ENCODE measurements around the gene TMEM191C.
"Not testable (repeated sequence)": the region's sequence is repeated elsewhere in the genome, so short reads cannot be mapped to it uniquely, and the experiment has no call there.

The TMEM191C gene

DNA sequence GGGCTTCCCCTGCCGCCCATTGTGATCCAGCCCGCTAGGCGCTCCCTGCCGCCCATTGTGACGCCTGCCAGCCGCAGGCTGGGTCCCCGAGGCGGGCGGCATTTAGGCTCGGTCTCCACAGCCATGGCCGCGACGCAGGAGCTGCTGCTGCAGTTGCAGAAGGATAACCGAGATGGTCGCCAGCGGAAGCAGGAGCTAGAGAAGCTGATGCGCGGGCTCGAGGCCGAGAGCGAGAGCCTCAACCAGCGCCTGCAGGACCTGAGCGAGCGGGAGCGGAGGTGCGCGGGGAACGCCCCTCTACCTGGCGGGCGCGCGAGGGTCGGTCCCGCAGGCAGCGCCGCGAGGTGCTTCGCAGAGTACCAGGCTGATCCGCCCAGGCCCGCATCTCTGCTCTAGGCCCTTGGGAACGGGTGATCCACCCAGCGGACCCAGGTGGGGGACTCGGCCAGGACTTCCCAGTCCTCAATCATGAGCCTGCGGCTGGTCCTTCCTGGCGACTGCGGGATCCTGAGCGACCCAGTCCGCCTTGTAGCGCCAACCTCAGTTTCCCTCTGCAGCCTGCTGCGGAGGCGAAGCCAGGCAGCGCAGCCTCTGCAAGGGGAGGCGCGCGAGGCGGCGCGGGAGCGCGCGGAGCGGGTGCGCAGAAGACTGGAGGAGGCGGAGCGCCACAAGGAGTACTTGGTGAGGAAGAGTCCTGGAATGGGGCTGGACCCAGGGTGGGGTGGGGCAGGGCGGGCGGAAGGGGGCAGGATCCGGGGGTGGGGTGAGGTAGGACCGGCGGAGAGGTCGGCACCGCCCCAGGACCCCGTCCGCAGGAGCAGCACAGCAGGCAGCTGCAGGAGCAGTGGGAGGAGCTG is at the start of gene TMEM191C:
TMEM191C (plus strand) TSS at position 51 of the 857 bp plus-strand sequence; CDS start at position 124, 73 bp downstream.
- not testable (repeated sequence) for DNase-seq

- DNase-seq: not testable (repeated sequence)
These were observed 49.3 kb upstream of the TMEM191C start for GRCh38 chr22:21417853-21418252.

DNA sequence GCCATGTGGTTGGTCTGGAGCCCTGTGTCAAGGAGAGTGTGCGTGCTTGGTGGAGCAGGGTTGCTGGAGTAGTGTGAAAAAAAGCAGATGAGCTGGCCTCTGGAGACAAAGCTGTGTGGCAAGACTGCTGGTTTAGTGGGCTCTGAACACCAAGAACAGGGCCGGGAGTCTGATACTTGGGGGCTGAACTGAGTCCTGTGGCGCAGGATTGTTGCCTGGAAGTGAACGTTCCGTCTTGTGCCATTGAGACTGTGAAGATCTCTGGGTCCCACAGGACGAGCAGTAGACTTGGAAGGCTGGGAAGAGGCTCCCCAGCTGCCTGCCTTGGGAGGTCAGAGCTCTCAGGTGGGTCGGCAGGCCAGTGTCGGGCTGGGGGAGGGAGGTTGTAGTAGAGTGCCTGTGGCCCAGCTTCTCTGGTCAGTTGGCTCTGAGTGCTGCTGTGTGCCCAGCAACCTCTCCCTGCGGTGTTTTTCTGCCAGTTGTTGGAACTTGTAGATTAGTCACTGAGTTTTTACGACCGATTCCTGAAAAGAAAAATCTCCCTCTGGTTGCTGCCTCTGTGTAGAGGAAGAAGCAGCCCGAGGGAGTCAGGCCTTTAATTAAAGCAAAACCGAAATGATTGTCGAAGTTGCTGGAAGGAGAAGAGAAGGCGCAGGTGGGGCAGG is 48.1 kb upstream of the TMEM191C start:
- DNase-seq: not testable (repeated sequence)

DNA sequence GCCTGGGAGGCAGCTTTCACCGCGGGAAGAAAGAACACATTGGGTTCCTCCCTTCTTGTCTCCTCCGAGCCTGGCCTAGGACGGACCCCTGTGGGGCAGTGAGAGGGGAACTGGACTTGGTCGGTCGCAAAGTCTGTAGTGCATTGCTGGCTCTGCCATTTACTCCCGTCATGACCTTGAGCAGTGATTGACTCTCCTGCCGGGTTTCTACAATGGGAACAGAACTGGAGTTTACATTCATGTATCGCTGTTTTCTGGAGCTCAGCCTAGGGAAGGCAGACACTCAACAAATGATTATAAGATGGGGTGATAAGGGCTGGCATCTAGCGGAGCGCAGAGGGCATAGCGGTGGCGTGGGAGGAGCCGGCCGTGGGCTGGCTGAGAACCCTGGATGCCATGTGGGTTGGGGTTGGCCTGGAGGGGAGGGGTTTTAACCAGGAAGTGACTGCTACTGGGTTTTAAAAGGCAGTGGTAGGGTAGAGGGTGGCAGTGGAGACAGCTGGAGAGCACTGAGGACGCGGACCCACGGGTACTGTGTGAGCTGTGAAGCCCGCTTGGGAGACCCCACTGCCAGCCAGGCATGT is 46.9 kb upstream of the TMEM191C start:
- DNase-seq: not testable (repeated sequence)

- DNase-seq: not testable (repeated sequence)
These were observed 43.0 kb upstream of the TMEM191C start for GRCh38 chr22:21424084-21424709.

DNA sequence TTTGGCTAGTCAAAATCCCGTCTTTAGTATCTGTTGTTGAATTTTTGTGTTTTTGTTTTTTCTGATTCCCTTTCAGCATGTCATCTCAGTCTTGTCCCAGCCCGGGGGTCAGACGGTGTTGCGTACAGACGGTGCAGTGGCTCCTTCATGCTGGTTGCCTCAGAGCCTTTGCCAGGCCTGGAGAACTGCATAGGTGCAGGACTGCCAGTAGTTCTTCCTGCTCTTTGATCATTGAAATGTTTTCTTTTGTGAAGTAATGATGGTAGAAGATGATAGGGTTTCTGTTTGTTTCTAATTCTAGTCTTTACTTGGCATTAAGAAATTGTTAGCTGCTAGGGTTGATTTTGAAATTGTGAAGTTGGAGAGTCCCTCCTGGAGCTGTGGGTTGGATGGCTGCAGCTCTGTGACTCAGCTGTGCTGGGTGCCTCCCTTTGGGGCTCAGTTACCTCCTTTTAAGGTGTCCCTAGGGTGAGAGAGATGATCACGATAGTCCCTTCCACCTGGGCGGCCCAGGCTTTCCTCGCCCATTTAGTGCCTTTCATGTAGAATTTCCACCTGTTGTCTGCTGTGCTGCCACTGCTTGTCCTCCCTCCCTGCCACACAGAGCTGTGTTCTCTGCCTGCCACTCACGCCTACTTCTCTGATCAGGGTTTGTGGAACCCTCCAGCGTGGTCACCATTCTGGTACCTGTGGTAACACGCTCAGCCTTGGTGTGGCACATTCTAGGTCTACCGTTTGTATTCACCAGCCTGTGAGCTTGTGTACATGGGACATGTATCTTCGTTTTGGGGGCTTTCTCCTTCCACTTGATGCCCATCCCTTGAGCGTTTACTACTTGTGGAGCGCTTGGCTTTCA is 32.6 kb upstream of the TMEM191C start:
- DNase-seq: not testable (repeated sequence)

DNA sequence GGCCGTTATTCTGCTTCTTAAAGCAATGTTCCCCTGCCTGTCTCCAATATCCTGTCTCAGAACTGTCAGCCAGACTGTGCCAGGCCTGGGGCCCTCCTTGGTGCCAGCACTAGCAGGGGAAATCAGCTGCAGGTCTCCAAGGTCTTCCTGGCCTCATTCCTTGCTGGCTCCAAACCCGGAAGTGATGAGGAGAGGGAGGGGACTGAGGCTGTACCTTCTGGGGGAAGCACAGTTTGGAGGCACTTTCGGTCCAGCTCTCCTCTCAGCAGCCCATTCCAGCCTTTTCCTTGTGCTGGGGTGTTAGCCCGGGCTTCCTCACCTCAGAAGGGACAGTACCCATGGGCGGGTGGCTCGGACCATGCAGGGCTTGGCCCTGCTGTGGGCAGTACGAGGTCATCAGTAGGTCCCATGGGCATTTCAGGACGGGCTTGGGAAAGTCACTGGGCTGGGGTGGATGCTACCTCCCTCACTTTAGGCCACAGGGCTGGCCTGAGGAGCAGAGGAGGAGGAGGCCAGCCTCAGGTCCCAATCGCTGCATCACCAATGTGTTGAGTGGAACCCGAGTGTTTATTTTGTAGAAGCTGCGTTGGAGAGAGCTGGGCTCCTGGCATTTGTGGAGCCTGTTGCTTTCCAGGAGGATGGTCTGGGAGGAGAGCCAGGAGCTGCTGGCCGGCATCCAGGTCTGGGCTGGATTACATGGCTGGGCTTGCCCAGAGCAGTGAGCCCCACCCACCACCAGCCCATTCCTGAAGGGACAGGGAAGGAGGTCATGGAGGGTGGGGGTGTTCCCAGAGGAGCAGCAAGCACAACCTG is 31.0 kb upstream of the TMEM191C start:
- DNase-seq: not testable (repeated sequence)

GRCh38 chr22:21438013-21438412 is 29.2 kb upstream of the TMEM191C start:
- not testable (repeated sequence) for DNase-seq

DNA sequence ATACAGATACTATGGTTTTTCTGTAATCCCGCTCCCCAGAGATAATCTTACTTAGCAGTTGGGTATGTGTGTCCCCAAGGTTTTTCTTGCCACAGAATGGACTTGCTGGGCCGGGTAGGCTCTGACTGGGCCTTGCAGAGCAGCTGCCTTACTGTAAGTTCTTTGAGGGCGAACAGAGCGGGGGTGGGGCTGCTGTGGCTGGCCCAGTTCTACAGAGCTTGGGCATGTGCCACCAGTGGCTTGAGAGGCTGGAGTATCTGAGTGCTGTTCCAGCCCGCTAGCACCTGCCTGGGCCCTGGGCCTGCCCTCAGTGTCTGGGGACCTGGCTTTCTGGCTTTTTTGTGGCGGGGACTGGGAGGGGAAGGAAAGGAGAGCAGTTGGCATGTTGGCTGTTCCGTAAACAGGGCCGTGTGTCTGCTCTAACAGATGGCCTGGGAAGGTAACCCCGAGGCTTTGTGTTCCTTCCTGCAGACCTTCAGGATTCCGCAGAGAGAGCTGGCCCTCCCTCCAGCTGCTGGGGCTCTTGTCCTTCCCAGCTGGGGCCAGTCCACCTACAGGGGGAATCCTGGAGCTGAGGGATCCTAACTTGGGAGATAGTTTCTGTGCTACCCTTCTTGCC is 27.1 kb upstream of the TMEM191C start:
- not testable (repeated sequence) for DNase-seq

- not testable (repeated sequence) for DNase-seq
These were observed 26.5 kb upstream of the TMEM191C start for GRCh38 chr22:21440676-21441075.

- not testable (repeated sequence) for DNase-seq
These were observed 26.0 kb upstream of the TMEM191C start for GRCh38 chr22:21441170-21441569.

DNA sequence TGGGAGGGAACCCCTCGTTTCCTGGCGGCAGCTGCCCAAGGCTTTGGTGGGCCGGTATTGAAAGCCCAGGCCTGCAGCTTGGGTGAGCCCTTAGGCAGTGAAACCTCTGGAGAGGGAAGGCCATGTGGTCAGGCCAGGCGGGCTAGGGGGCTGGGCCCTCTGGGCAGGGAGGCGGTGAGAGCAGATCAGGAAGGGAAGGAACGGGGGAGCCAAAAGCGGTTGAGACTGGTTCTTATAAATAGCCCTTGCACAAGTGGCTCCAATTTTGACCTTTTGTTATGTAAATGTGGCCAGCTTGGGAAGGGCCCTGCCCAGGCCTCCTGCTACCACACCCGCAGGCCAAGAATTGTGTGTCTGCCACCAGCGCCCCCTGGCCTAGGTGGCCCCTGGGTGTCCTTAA is 25.1 kb upstream of the TMEM191C start:
- not testable (repeated sequence) for DNase-seq

GRCh38 chr22:21442646-21443045 is 24.5 kb upstream of the TMEM191C start:
- not testable (repeated sequence) for DNase-seq

DNA sequence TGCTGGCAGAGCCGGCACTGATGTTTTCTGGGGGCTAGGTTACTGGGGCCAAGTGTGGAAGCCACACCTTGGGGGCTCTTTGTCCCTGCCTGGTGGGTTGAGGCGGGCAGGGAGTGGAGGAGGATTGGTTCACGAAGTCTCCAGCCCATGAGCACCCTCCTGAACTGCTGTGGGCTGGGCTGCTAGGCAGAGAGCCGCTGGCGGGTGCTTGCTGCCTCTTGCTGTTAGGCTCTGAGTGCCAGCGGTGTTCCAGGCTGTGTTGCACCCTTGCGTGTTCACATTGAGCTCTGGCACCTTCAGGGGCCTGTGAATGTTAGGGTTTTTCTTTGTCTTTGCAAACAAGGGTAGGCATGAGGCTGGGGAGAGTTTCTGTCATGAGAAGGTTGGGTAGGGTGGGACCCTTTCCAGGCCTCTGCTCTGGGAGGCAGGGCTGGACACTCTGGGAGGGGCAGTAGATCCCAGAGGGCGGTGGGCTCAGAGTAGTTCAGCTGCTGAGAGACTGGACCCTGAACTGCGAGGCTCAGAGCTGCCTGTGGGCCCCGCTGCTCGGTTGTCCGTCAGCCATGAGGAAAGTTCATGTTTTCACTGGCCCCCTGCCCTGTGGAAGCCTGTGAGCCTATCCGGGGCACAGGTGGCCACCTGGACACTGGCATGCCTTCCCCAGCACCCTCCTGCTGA is 24.0 kb upstream of the TMEM191C start:
- no peak for DNase-seq

- no peak for DNase-seq
These were observed 23.3 kb upstream of the TMEM191C start for GRCh38 chr22:21443735-21444421.

DNA sequence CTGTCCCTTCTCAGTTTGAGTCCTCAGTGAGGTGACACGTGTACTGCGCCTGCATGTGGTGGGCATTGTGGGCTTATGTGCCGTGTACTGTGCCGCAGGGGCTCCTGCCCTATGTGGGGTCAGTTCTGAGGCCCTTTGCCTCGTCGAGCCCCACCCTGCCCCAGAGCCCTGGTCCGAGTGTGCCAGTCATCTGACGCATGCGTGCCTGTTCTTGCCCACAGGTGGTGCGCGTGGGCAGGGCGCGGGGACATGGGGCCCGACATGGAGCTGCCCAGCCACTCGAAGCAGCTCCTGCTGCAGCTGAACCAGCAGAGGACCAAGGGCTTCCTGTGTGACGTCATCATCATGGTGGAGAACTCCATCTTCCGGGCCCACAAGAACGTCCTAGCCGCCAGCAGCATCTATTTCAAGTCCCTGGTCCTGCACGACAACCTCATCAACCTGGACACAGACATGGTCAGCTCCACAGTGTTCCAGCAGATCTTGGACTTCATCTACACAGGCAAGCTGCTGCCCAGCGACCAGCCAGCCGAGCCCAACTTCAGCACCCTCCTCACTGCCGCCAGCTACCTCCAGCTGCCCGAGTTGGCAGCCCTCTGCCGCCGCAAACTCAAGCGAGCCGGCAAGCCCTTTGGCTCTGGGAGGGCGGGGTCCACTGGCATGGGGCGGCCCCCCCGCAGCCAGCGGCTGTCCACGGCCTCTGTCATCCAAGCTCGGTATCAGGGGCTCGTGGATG is 22.3 kb upstream of the TMEM191C start:
- no peak for DNase-seq

DNA sequence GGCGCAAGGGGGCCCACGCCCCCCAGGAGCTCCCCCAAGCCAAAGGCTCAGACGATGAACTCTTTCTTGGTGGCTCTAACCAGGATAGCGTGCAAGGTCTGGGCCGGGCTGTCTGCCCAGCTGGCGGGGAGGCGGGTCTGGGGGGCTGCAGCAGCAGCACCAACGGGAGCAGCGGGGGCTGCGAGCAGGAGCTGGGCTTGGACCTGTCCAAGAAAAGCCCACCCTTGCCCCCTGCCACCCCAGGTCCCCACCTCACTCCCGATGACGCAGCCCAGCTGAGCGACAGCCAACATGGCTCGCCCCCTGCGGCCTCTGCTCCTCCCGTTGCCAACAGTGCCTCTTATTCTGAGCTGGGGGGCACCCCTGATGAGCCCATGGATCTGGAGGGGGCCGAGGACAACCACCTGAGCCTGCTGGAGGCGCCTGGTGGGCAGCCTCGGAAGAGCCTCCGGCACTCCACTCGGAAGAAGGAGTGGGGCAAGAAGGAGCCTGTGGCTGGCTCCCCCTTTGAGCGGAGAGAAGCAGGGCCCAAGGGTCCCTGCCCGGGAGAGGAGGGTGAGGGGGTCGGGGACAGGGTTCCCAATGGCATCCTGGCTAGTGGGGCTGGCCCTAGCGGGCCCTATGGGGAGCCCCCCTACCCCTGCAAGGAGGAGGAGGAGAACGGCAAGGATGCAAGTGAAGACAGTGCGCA is 21.6 kb upstream of the TMEM191C start:
- no peak for DNase-seq

Measured in activated effector memory CD4-positive, alpha-beta T cell treated with Interleukin-2 at 50 U/mL for 16 hours (primary cell).